Keratinocyte (primary cell): ENCODE results near the gene TNFSF13B. TPM values are rescaled to one million over a fixed set of nuclear protein-coding genes. Genes with fewer than 3 reads are reported as not detected.
"Not testable (repeated sequence)": the region's sequence is repeated elsewhere in the genome, so short reads cannot be mapped to it uniquely, and the experiment has no call there.

Experiments
- DNase-seq: peaks from one replicate; pipeline ENCODE4 v3.0.0-alpha.2; 2011; ENCODE audit warnings: low read depth, missing footprints, low spot score
- FAIRE-seq: peaks from 2 replicates; lab custom pipeline; 2011; peaks lifted over from hg19 to GRCh38; lab: Jason Lieb, UNC
- H2AFZ ChIP-seq: 2 replicates; pipeline ENCODE4 v1.6.0; 2012; ENCODE audit warnings: low read length, control low read depth, inconsistent platforms; ENCODE audit not compliant: control insufficient read depth
- H3K27ac ChIP-seq: 2 replicates; pipeline ENCODE4 v1.5.1; 2011; ENCODE audit warnings: low read length; ENCODE audit not compliant: control insufficient read depth, insufficient read depth
- H3K27me3 ChIP-seq: 3 replicates; pipeline ENCODE4 v1.6.0; 2011; ENCODE audit warnings: low read length; ENCODE audit not compliant: control insufficient read depth, insufficient read depth; ENCODE audit errors: extremely low read depth
- H3K36me3 ChIP-seq, 2 experiments: 2 replicates in 1 of 2; 3 replicates in 1 of 2; pipeline ENCODE4 v1.5.1; 2011; ENCODE audit warnings: low read length in 2 of 2, mild to moderate bottlenecking in 1 of 2; ENCODE audit not compliant: control insufficient read depth in 2 of 2, insufficient read depth in 2 of 2; ENCODE audit errors: extremely low read depth in 1 of 2
- H3K4me1 ChIP-seq: 3 replicates; pipeline ENCODE4 v1.5.1; 2011; ENCODE audit warnings: low read length; ENCODE audit not compliant: control insufficient read depth, insufficient read depth; ENCODE audit errors: extremely low read depth
- H3K4me2 ChIP-seq: 3 replicates; pipeline ENCODE4 v1.6.0; 2011; ENCODE audit warnings: low read depth, low read length; ENCODE audit not compliant: control insufficient read depth, insufficient read depth; ENCODE audit errors: extremely low read depth
- H3K4me3 ChIP-seq, 3 experiments: fragments of 200-600 bp in 1 of 3; sonication (generic) in 1 of 3; 2 replicates in 2 of 3; 3 replicates in 1 of 3; pipeline ENCODE4 v1.5.1; 2011 to 2016; ENCODE audit warnings: low read length in 3 of 3, mild to moderate bottlenecking in 3 of 3, control low read depth in 2 of 3, inconsistent platforms in 1 of 3, low read depth in 1 of 3, mixed read lengths in 1 of 3, mixed run types in 1 of 3, moderate library complexity in 1 of 3; ENCODE audit not compliant: control insufficient read depth in 2 of 3, insufficient read depth in 2 of 3; ENCODE audit errors: extremely low read depth in 1 of 3
- H3K79me2 ChIP-seq: 2 replicates; pipeline ENCODE4 v1.6.0; 2012; ENCODE audit warnings: low read length; ENCODE audit not compliant: control insufficient read depth, insufficient read depth
- H3K9ac ChIP-seq: 3 replicates; pipeline ENCODE4 v1.6.0; 2011; ENCODE audit warnings: low read length; ENCODE audit not compliant: control insufficient read depth, insufficient read depth; ENCODE audit errors: extremely low read depth
- H3K9me1 ChIP-seq: 3 replicates; pipeline ENCODE4 v1.6.0; 2011; ENCODE audit warnings: low read length; ENCODE audit not compliant: control insufficient read depth, insufficient read depth; ENCODE audit errors: extremely low read depth
- H3K9me3 ChIP-seq: 2 replicates; pipeline ENCODE4 v1.5.1; 2012; ENCODE audit warnings: low read depth, low read length; ENCODE audit not compliant: control insufficient read depth
- H4K20me1 ChIP-seq: 3 replicates; pipeline ENCODE4 v1.6.0; 2011; ENCODE audit warnings: low read length; ENCODE audit not compliant: control insufficient read depth, insufficient read depth; ENCODE audit errors: extremely low read depth
- EZH2 ChIP-seq: IDR thresholded peaks from one replicate; pipeline ENCODE4 v1.6.1; 2012; ENCODE audit warnings: inconsistent platforms, mild to moderate bottlenecking, low read length, moderate library complexity
- dilution Hi-C: fragments of 300-500 bp; cut with MboI; formaldehyde crosslinking; loops from one replicate; pipeline ENCODE4 v1.7.0; 2020; ENCODE audit warnings: low sequenced_read_pairs; ENCODE audit not compliant: extremely low pct_ligation_motif_present
- polyA plus RNA-seq, 5 experiments: library from polyadenylated mRNA; depleted of rRNA in 3 of 5; stranded (reverse) in 3 of 5; stranded (forward) in 1 of 5; unstranded in 1 of 5; fragments of >200 nt; gene quantifications; 1 replicate in 1 of 5; 2 replicates in 3 of 5; 3 replicates in 1 of 5; pipeline versions ENCODE4 v1.2.1 to v1.2.3, GENCODE V29; 2011 to 2012; ENCODE audit warnings: missing spikeins in 2 of 5, low read depth in 1 of 5, low replicate concordance in 1 of 5
- TF ChIP-seq, protein P1 (sequence below), 3 experiments: IDR thresholded peaks in 1 of 3; conservative IDR thresholded peaks in 1 of 3; optimal IDR thresholded peaks in 1 of 3; 2 replicates in 2 of 3; 3 replicates in 1 of 3; pipeline versions ENCODE3 to v1.5.1; 2011; ENCODE audit warnings: low read length in 3 of 3, mild to moderate bottlenecking in 3 of 3, moderate library complexity in 2 of 3, control low read depth in 1 of 3, inconsistent platforms in 1 of 3; ENCODE audit not compliant: insufficient read depth in 2 of 3; ENCODE audit errors: extremely low read depth in 1 of 3

The TNFSF13B gene
- polyA plus RNA-seq, 1 donor (not counting 4 experiments of a cell fraction or from before 2014, with no cell fraction given): 1.1 TPM

DNA sequence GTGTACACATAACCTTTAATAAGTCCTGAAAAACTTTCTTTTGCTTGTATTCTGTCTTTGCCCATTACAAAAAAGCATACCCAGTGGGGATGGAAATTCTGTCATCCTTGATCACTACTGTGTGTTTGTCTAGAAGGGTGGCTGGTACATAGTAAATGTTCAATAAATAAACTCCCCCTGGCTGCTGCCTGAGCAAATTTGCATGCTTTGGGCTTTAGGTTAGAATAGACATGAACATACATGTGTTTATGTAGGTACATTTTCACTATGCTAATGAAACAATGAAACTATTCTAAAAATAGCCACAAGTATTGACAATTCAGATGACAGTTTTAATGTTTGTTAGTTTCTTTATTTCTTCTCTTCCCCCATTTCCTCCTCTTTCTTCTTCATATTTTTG lies 36.1 kb downstream of the TNFSF13B start:
- Histone ChIP-seq H3K4me2 (no peak overlapping the region), H3K9ac (no peak overlapping the region), H3K9me1 (no peaks in the 10 kb centered on the region), H3K27ac (no peak overlapping the region), H3K4me3 (no peak overlapping the region), H2AFZ (no peak overlapping the region), H3K4me1 (no peaks in the 10 kb centered on the region), H3K9me3 (no peaks in the 10 kb centered on the region), H4K20me1 (no peaks in the 10 kb centered on the region), H3K27me3 (no peaks in the 10 kb centered on the region), H3K36me3 (no peaks in the 10 kb centered on the region), H3K79me2 (no peaks in the 10 kb centered on the region)
- TF ChIP-seq, protein P1, sequence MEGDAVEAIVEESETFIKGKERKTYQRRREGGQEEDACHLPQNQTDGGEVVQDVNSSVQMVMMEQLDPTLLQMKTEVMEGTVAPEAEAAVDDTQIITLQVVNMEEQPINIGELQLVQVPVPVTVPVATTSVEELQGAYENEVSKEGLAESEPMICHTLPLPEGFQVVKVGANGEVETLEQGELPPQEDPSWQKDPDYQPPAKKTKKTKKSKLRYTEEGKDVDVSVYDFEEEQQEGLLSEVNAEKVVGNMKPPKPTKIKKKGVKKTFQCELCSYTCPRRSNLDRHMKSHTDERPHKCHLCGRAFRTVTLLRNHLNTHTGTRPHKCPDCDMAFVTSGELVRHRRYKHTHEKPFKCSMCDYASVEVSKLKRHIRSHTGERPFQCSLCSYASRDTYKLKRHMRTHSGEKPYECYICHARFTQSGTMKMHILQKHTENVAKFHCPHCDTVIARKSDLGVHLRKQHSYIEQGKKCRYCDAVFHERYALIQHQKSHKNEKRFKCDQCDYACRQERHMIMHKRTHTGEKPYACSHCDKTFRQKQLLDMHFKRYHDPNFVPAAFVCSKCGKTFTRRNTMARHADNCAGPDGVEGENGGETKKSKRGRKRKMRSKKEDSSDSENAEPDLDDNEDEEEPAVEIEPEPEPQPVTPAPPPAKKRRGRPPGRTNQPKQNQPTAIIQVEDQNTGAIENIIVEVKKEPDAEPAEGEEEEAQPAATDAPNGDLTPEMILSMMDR (optimal IDR thresholded peaks at IDR 0.05 in 1 of 3, IDR thresholded peaks at IDR 0.05 in 1 of 3, conservative IDR thresholded peaks at IDR 0.05 in 1 of 3; ENCODE audit: extremely low read depth in 1 of 3, insufficient read depth in 2 of 3, low read length in 3 of 3): no peak
- no peak for DNase-seq
- no peak for FAIRE-seq
- dilution Hi-C loops: no loop called here

DNA sequence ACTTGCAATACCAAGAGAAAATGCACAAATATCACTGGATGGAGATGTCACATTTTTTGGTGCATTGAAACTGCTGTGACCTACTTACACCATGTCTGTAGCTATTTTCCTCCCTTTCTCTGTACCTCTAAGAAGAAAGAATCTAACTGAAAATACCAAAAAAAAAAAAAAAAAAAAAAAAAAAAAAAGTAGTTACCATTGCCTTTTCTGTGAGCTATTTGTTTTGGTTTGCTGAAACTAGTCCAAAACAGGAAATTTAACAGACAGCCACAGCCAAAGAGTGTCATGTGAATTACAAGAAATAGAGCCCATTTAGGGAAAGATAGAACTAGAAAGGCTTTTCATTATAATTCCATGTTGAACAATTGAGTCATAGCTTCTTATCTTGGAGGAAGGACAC lies 37.3 kb downstream of the TNFSF13B start:
- H2AFZ ChIP-seq: no peak overlapping the region
- no peak overlapping the region for H3K4me3 ChIP-seq
- FAIRE-seq (no peak), DNase-seq (no peak)
- no peaks in the 10 kb centered on the region for H3K9me3 ChIP-seq
- TF ChIP-seq, protein P1 (optimal IDR thresholded peaks at IDR 0.05 in 1 of 3, IDR thresholded peaks at IDR 0.05 in 1 of 3, conservative IDR thresholded peaks at IDR 0.05 in 1 of 3; ENCODE audit: extremely low read depth in 1 of 3, insufficient read depth in 2 of 3, low read length in 3 of 3): no peak
- TF ChIP-seq EZH2: no peak
- dilution Hi-C loops: no loop called here
- H4K20me1 ChIP-seq: no peaks in the 10 kb centered on the region
- H3K27me3 ChIP-seq: no peaks in the 10 kb centered on the region
- no peaks in the 10 kb centered on the region for H3K36me3 ChIP-seq
- H3K4me2 ChIP-seq: no peak overlapping the region
- no peak overlapping the region for H3K27ac ChIP-seq
- H3K79me2 ChIP-seq: no peaks in the 10 kb centered on the region
- H3K9ac ChIP-seq: no peak overlapping the region
- H3K4me1 ChIP-seq: no peaks in the 10 kb centered on the region
- H3K9me1 ChIP-seq: no peaks in the 10 kb centered on the region

DNA sequence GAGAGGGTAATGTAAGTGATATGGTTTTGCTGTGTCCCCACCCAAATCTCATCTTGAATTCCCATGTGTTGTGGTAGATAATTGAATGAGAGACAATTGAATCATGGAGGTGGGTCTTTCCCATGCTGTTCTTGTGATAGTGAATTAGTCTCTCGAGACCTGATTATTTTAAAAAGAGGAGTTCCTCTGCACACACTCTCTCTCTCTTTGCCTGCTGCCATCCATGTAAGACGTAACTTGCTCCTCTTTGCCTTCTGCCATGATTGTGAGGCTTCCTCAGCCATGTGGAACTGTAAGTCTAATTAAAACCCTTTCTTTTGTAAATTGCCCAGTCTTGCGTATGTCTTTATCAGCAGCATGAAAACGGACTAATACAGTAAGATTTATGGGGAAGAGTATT lies 42.1 kb downstream of the TNFSF13B start:
- H3K27ac ChIP-seq, dilution Hi-C loops, H3K9me1 ChIP-seq, H3K4me3 ChIP-seq, H3K4me1 ChIP-seq, H4K20me1 ChIP-seq, H3K4me2 ChIP-seq, H3K36me3 ChIP-seq, H3K9me3 ChIP-seq, DNase-seq, H2AFZ ChIP-seq, FAIRE-seq, H3K79me2 ChIP-seq, H3K9ac ChIP-seq, H3K27me3 ChIP-seq: not testable (repeated sequence)
